Panc1 (cell line): ENCODE measurements around the gene SDC3. TPM values are rescaled to one million over a fixed set of nuclear protein-coding genes. Genes with fewer than 3 reads are reported as not detected.

Experiments used
- ATAC-seq: fragments of 200-7000 bp; cut with Tn5 transposase; 2 replicates; pipeline ENCODE4 v1.9.1; 2020; ENCODE audit warnings: mild to moderate bottlenecking, moderate library complexity
- BruUV-seq: library from RNA; stranded (reverse); fragments of 400-500 nt; replicated peaks from 2 replicates; lab custom pipeline; 2021; lab: Mats Ljungman, UMichigan
- CTCF ChIA-PET: fragments of 300-600 bp; sonication (Branson Sonifier 250); formaldehyde crosslinking; loops from one replicate; lab custom pipeline; 2022; ENCODE audit warnings: antibody characterized with exemption; lab: Charles Lee
- POLR2A ChIA-PET: fragments of 300-600 bp; sonication (Branson Sonifier 250); formaldehyde crosslinking; loops from one replicate; lab custom pipeline; 2022; ENCODE audit warnings: antibody characterized with exemption; lab: Charles Lee
- DNase-seq: peaks from one replicate; pipeline ENCODE4 v3.0.0-alpha.2; 2010; ENCODE audit warnings: low read depth, low spot score
- H3K27ac ChIP-seq: 2 replicates; pipeline ENCODE4 v1.5.1; 2011; ENCODE audit warnings: mild to moderate bottlenecking, low read length, inconsistent platforms
- H3K27me3 ChIP-seq: fragments of 200-500 bp; sonication (Bioruptor generic); 2 replicates; pipeline ENCODE4 v1.6.0; 2014; ENCODE audit warnings: low read length, inconsistent platforms; ENCODE audit not compliant: control insufficient read depth, insufficient read depth
- H3K36me3 ChIP-seq: fragments of 200-500 bp; sonication (Bioruptor generic); 2 replicates; pipeline ENCODE4 v1.5.1; 2014; ENCODE audit warnings: inconsistent platforms, mild to moderate bottlenecking, low read length, moderate library complexity; ENCODE audit not compliant: control insufficient read depth, insufficient read depth
- H3K4me1 ChIP-seq: 2 replicates; pipeline ENCODE4 v1.5.1; 2011; ENCODE audit warnings: inconsistent platforms, mild to moderate bottlenecking, low read length, moderate library complexity; ENCODE audit not compliant: control insufficient read depth, insufficient read depth
- H3K4me3 ChIP-seq, 2 experiments: 2 replicates each; pipeline ENCODE4 v1.5.1; 2011 to 2012; ENCODE audit warnings: low read depth in 2 of 2, low read length in 2 of 2, mild to moderate bottlenecking in 2 of 2, inconsistent platforms in 1 of 2, moderate library complexity in 1 of 2
- H3K9me3 ChIP-seq: fragments of 200-500 bp; sonication (Bioruptor generic); 2 replicates; pipeline ENCODE4 v1.5.1; 2014; ENCODE audit warnings: low read depth, mild to moderate bottlenecking, inconsistent platforms, low read length, moderate library complexity; ENCODE audit not compliant: control insufficient read depth, insufficient read depth
- POLR2AphosphoS5 ChIP-seq: IDR thresholded peaks from 2 replicates; pipeline ENCODE4 v1.6.1; 2012; ENCODE audit warnings: mild to moderate bottlenecking, low read depth, low read length, moderate library complexity
- SIN3A ChIP-seq: IDR thresholded peaks from 2 replicates; pipeline ENCODE4 v1.6.1; 2012; ENCODE audit warnings: low read depth, mild to moderate bottlenecking, low read length, moderate library complexity, borderline replicate concordance; ENCODE audit not compliant: insufficient read depth
- TCF7L2 ChIP-seq: IDR thresholded peaks from 2 replicates; pipeline ENCODE4 v1.6.1; 2011; ENCODE audit warnings: mild to moderate bottlenecking, low read depth, low read length, inconsistent platforms
- in situ Hi-C: cut with HindIII; loops from 2 replicates; pipeline ENCODE4 v1.10.0; 2016; ENCODE audit warnings: low sequenced_read_pairs, low pct_unique_long_range_greater_than_20kb
- intact Hi-C: fragments of 100-400 bp; cut with micrococcal nuclease; formaldehyde crosslinking; loops from one replicate; pipeline ENCODE4 v1.10.0; 2022; ENCODE audit not compliant: unreplicated experiment
- total RNA-seq: library from RNA; stranded (reverse); gene quantifications from one replicate; pipeline ENCODE4 v1.2.1, GENCODE V29; 2021; ENCODE audit not compliant: unreplicated experiment
- TF ChIP-seq, protein P1 (sequence below): fragments of 450-650 bp; IDR thresholded peaks from 2 replicates; pipeline ENCODE4 v1.5.1; 2017; ENCODE audit warnings: mild to moderate bottlenecking
- TF ChIP-seq, protein P2 (sequence below), 2 experiments: IDR thresholded peaks; 2 replicates each; pipeline ENCODE4 v1.6.1; 2011 to 2012; ENCODE audit warnings: low read depth in 2 of 2, control low read depth in 1 of 2, low read length in 1 of 2, mild to moderate bottlenecking in 1 of 2, moderate library complexity in 1 of 2; ENCODE audit not compliant: insufficient read depth in 1 of 2

SDC3 gene
- total RNA-seq, 1 experiment from 2014 or later = 36.1 TPM

DNA sequence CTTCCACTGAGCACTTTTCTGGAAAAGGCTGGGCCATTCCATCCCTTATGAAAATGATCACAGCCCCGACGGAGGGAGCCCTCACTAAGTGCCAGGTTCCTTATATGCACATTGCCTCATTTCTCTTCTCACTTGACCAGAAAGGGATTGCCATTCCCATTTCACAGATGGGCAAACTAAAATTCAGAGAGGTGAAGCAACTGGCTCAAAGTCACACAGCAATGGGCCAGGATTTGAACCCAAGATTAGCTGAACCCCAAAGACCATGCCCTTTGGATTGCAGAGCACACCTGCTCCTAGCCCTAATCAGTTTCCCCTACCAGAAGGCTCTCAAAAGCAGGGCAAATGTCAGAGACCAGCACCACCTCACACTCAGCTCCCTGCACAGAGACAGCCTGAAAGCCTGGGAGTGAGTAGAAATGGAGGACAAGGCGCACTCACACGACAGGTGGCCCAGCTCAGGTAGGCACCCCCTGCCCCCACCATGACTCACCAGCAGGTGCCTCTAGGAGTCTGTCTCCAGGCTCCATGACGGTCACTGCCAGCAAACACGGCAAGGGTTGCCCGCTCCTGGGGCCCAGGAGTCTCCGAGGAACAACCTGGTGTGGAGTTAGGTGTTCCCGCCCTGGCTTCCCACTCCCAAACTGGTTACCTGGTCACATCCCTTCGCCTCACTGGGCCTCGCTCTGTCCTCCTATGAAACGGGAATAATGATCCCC, 21.7 kb downstream of the SDC3 start:
- BruUV-seq = no TSS peak
- POLR2A ChIA-PET = no interaction called here

DNA sequence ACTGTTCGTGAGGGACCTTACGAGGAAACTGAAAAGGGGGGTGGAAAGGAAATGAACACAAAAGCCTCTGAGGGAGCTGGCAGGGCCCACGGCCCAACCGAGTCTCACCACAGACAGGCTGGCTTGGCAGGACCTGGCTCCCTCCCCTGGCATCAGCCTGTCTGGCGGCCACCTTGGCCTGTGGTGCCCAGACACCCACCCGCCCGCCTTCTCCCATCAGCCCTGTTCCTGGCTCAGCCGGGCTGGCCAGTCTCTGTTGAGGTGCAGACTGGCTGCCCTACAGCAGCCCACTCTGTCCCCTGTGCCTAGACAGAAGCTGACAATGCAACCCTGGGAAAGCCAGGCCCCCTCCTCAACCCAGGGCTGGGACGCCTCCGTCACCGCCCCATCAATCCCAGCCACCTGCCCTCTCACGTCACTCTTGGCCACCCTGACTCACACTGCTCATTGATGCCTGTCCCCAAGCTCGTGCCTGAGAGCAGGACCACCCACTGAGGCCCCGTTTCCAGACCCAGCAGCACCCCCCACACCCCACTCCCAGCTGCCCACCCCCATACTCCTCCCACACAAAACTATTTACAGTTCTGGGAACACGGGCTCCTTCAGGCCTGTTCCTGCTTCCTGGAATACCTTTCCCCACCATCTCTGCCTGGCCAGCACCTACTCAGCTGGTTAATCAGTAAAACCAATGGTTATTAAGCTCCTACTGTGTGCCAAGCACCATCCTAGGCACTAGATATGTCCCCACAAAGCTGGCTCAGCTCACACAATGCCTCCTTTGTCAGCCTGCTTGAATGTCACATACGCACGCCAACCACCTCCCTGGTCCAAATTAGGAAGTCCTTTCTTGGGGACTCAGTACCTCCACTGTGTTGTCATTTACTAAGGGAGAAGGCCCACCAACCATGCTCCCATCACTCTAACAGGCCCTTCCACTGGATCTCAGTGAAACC, 22.7 kb downstream of the SDC3 start:
- BruUV-seq = no TSS peak
- CTCF ChIA-PET = interaction anchor here (0.9 kb wide), 1 partner anchor 25 kb away, joined by 6 read pairs; no protein-coding TSS in a partner anchor
- TF ChIP-seq TCF7L2 (no peak), POLR2AphosphoS5 (no peak), SIN3A (no peak)
- TF ChIP-seq, protein P1, sequence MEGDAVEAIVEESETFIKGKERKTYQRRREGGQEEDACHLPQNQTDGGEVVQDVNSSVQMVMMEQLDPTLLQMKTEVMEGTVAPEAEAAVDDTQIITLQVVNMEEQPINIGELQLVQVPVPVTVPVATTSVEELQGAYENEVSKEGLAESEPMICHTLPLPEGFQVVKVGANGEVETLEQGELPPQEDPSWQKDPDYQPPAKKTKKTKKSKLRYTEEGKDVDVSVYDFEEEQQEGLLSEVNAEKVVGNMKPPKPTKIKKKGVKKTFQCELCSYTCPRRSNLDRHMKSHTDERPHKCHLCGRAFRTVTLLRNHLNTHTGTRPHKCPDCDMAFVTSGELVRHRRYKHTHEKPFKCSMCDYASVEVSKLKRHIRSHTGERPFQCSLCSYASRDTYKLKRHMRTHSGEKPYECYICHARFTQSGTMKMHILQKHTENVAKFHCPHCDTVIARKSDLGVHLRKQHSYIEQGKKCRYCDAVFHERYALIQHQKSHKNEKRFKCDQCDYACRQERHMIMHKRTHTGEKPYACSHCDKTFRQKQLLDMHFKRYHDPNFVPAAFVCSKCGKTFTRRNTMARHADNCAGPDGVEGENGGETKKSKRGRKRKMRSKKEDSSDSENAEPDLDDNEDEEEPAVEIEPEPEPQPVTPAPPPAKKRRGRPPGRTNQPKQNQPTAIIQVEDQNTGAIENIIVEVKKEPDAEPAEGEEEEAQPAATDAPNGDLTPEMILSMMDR = no peak
- TF ChIP-seq, protein P2, sequence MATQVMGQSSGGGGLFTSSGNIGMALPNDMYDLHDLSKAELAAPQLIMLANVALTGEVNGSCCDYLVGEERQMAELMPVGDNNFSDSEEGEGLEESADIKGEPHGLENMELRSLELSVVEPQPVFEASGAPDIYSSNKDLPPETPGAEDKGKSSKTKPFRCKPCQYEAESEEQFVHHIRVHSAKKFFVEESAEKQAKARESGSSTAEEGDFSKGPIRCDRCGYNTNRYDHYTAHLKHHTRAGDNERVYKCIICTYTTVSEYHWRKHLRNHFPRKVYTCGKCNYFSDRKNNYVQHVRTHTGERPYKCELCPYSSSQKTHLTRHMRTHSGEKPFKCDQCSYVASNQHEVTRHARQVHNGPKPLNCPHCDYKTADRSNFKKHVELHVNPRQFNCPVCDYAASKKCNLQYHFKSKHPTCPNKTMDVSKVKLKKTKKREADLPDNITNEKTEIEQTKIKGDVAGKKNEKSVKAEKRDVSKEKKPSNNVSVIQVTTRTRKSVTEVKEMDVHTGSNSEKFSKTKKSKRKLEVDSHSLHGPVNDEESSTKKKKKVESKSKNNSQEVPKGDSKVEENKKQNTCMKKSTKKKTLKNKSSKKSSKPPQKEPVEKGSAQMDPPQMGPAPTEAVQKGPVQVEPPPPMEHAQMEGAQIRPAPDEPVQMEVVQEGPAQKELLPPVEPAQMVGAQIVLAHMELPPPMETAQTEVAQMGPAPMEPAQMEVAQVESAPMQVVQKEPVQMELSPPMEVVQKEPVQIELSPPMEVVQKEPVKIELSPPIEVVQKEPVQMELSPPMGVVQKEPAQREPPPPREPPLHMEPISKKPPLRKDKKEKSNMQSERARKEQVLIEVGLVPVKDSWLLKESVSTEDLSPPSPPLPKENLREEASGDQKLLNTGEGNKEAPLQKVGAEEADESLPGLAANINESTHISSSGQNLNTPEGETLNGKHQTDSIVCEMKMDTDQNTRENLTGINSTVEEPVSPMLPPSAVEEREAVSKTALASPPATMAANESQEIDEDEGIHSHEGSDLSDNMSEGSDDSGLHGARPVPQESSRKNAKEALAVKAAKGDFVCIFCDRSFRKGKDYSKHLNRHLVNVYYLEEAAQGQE (IDR thresholded peaks at IDR 0.05; ENCODE audit: insufficient read depth in 1 of 2, low read depth in 2 of 2, low read length in 1 of 2) = no peak
- POLR2A ChIA-PET = no interaction called here
- Histone ChIP-seq H3K27me3 (no peaks in the 10 kb centered on the region), H3K36me3 (no peaks in the 10 kb centered on the region), H3K4me1 (peaks cover 6% of the 10 kb centered on the region), H3K4me3 (no peak overlapping the region), H3K27ac (no peak overlapping the region), H3K9me3 (no peaks in the 10 kb centered on the region)
- intact Hi-C loops (no loop called here), in situ Hi-C loops (no loop called here)
- no peak for DNase-seq
- ATAC-seq = no peak

More for the DNA sequence above, 21.7 kb downstream of the SDC3 start:
- ATAC-seq = no peak
- TF ChIP-seq POLR2AphosphoS5 (no peak), SIN3A (no peak), TCF7L2 (no peak)
- TF ChIP-seq, protein P1 = no peak
- TF ChIP-seq, protein P2 (IDR thresholded peaks at IDR 0.05; ENCODE audit: insufficient read depth in 1 of 2, low read depth in 2 of 2, low read length in 1 of 2) = no peak
- Histone ChIP-seq H3K27me3 (no peaks in the 10 kb centered on the region), H3K4me3 (no peak overlapping the region), H3K4me1 (peaks cover 6% of the 10 kb centered on the region), H3K36me3 (no peaks in the 10 kb centered on the region), H3K27ac (no peak overlapping the region; the same call in 1 of the 2 replicates), H3K9me3 (no peaks in the 10 kb centered on the region)
- in situ Hi-C loops (no loop called here), intact Hi-C loops (no loop called here)
- CTCF ChIA-PET = no interaction called here
- no peak for DNase-seq
